GM18517 (cell line): ENCODE measurements around the gene GOLGA6A.

ENCODE experiments used
- ATAC-seq: cut with Tn5 transposase; IDR thresholded peaks from one replicate; pipeline ENCODE4 v1.9.1; 2021; ENCODE audit warnings: mild to moderate bottlenecking, moderate library complexity; ENCODE audit not compliant: unreplicated experiment

Gene GOLGA6A

GRCh38 chr15:74038707-74039655 lies 43.4 kb downstream of the GOLGA6A start:
- no peak for ATAC-seq

DNA sequence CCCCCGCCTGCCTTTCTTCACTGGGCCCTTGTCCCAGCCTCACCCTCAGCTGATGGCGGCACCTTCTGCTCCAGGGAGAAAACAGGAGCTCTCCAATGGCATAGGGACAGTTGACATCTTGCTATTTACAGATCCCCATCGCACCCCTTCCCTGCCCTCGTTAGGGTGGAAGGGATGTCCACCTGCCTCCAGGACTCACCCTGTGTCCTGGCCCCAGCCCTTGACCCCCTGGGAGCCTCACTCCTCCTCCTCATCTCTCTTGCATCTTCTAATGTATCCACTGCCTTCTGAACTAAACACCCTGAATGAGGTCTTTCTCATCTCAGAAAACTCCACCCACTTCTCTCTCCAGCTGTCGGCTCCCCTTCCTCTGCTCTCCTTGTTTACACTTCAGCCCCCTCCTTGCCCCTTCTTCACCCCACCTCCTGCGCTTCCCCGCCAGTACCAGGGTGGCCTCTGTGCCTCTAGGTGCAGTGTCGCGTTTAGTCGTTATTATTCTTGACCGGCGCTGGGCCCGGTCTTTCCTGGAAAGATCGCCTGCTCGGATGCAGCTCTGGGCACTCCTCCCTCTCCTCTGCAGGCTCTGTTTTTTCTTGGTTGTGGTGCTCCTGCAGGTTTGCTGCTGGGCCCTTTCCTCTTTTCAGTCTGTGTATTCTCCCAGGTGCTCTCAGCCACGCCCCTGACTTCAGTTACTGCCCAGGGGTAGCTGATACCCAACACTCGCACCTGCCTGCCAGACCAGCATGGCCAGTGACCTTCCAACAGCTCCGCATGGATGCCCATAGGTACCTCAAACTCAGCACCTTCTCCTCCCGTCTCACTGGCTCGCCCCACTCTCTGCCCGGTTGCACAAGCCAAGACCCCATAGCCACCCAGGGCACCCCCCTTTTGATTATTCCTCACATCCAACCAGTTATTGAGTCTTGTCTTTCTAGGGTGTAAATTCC lies 44.9 kb downstream of the GOLGA6A start:
- no peak for ATAC-seq

GRCh38 chr15:74036271-74037170 lies 45.8 kb downstream of the GOLGA6A start:
- ATAC-seq, result no peak

GRCh38 chr15:74035121-74036017 lies 47.0 kb downstream of the GOLGA6A start:
- ATAC-seq, result no peak

DNA sequence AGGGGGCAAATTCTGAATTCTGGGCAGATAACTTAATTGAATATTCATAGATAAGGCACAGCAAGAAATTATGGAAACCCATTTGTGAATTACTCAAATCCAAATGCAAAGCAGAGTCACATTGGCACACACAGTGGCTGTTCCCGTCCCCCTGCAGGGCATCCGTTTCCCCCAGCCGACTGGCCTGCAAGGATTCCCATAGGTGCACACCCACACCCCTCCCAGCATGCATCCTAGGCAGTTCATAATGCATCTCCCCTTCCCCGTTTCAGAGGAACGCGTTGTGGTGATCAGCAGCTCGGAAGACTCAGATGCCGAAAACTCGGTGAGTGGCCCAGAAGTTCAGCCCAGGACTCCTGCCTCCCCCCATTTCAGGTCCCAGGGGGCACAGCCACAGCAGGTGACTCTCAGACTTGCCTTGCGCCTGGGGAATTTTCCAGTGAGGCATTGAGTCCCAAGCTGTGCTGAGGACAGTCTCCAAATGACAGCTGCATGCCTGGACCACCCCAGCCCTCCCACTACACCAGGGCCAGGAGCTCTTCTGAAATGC lies 48.1 kb downstream of the GOLGA6A start:
- no peak for ATAC-seq

- ATAC-seq, result no peak
Observed at GRCh38 chr15:74032606-74033561, 49.5 kb downstream of the GOLGA6A start.

DNA sequence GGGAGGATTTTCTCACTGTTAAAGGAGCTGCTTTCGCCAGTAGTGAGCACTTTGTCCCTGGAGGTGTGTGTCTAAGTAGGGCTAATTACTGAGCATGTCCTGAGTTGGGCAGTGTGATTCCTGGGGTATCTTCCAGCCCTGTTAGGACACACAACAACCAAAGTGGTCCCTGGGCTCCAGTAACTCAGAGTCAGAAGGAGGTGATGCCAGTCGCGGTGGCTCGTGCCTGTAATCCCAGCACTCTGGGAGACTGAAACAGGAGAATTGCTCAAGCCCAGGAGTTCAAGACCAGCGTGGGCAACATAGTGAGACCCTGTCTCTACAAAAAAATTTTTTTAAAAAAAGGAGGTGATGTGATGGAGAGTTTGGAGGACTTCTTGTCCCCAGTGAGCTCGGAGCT lies 50.3 kb downstream of the GOLGA6A start:
- no peak for ATAC-seq

- no peak for ATAC-seq
Observed at GRCh38 chr15:74028646-74029045, 53.7 kb downstream of the GOLGA6A start.

GRCh38 chr15:74027688-74028087 lies 54.7 kb downstream of the GOLGA6A start:
- no peak for ATAC-seq

- no peak for ATAC-seq
Observed at GRCh38 chr15:74025436-74025835, 56.9 kb downstream of the GOLGA6A start.

DNA sequence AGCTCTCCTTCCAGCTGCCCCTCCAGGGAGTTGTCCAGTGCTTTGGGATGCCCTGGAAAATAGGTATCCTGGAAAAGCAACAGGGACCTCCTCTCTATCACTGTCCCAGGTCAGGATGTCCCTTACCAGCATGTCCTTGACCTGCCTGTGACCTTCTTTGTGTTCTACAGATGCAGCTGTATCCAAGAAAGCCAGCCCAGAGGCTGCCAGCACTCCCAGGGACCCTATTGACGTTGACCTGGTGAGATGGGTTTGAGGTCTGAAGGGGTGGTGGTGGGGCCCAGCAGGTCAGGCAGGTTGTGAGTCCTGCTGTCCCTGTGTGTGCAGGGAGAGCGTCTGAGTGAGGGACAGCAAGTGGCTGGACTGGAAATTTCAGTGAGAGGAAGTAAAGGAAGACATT lies 57.7 kb downstream of the GOLGA6A start:
- no peak for ATAC-seq

GRCh38 chr15:74022706-74023470 lies 59.5 kb downstream of the GOLGA6A start:
- no peak for ATAC-seq
